HG03097 (cell line): ENCODE results near the gene OR4D6.
"Not testable (repeated sequence)": the region's sequence is repeated elsewhere in the genome, so short reads cannot be mapped to it uniquely, and the experiment has no call there.

Experiments used
- ATAC-seq: cut with Tn5 transposase; IDR thresholded peaks from one replicate; pipeline ENCODE4 v1.9.1; 2021; ENCODE audit not compliant: unreplicated experiment, low FRiP score

The OR4D6 gene

DNA sequence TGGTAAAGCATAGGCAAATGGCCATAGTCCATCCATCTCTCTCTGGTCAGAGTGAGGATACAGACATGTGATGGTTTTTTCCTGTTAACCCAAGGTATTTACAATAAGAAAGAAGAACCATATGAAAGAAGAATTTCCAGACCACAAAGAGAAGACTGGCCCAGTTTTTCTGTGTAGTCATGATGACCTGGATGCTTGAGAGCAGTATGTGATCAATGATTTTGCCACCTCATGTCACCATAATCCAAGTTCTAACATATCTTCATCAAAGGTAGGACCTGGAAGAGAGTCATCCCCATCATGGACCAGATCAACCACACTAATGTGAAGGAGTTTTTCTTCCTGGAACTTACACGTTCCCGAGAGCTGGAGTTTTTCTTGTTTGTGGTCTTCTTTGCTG lies at the start of gene OR4D6:
Gene OR4D6 (plus strand): TSS at position 301 of the 400 bp plus-strand sequence. CDS start 0 bp downstream, at position 301.
- ATAC-seq: no peak

DNA sequence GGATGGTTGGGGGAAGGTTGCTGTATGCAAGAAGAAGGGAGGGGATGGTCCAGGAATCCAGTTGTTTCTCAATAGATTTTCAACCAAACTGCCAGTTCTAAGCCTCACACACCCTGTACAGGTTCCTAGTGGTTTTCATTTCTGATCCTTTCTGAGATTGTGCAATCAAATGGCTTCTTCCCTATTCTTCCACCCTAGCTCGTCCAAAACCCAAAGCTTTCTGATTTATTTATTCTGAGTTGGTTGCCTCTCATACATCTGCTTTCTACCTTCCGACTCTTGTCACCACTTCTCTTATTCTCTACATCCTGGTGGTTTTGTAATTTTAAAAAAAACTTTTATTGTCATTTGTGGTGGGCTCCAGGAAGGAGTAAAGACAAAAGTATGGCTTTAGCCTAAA lies 43.1 kb upstream of the OR4D6 start:
- no peak for ATAC-seq

DNA sequence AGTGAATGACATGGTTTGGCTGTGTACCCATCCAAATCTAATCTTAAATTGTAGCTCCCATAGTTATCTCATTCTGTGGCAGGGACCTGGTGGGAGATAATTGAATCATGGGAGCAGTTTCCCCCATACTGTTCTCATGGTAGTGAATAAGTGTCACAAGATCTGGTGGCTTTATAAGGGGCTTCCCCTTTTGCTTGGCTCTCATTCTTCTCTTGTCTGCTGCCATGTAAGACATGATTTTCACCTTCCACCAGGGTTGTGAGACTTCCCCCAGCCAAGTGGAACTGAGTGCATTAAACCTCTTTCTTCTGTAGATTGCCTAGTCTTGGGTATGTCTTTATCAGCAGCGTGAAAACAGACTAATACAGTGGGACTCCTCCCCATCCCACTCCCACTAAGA lies 41.6 kb upstream of the OR4D6 start:
- no peak for ATAC-seq

DNA sequence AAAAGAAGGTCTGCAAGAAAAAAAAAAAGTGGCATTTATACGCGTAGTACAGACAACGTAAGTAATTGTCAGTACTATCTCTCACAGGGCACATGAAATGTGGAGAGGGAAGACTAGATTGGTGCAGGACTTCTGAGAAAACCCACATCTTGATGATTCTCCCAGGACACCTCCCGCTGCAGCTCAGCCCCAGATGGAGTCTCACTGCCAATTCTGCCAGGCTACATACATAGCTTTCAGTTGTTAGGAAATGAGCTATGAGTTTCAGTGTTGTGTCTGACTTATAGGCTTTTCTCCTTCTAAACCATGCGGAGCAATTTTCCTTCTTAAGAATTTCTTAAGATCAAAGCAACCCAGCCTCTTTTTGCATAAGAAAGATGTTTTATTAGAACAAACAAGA lies 40.1 kb upstream of the OR4D6 start:
- ATAC-seq: no peak

DNA sequence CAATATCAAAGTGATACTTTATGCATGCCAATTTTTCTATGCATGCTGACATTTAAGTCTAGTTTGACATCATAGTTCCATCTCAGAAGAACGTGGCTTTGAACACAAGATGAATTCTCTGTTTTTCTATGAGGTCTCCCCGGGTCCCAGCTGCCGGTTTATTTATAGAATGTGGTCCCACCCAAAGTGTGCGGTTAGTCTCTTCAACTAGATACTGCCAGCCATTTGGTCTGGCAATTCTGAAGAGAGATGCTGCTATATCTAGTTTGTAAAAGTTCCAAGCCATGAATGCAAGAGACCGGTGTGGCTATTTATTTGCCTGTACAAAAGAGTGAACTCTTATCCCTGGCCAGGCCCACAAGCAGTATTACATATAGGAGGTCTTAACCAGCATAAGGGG lies 39.7 kb upstream of the OR4D6 start:
- no peak for ATAC-seq

DNA sequence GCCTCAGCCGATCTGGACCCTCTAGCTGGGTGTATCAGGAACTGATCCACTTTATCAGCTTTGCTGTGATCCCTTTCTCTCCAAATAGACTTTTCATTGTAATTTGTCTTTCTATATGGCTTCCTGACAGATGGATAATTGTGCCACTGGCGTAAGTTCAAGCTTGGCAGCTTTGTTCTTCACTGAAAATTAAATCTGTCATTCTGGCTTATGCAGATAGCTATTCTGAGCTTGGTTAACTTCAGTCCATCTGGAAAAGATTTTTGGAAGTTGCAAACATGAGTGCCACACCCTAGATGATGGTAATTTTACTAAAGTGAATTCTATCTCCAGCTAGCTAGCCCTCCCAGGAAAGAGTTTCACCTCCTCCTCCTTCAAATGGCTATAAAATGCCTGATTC lies 38.6 kb upstream of the OR4D6 start:
- ATAC-seq: no peak

DNA sequence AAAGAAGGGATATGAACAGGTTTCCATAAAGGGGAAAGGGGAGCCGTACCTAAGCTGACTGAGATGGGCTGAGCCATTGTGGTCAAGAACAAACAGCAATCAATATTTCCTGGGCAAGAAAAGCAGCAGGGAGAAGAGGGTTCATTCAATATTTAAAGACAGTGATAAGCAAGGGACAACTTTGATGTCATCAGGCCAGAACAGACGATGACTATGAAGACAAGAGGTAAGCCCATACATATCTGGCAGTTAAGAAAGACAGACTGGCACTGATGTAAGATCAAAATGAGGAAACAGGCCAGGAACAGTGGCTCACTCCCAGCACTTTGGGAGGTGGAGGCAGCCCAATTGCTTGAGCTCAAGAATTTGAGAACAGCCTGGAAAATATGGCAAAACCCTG lies 32.9 kb upstream of the OR4D6 start:
- no peak for ATAC-seq

DNA sequence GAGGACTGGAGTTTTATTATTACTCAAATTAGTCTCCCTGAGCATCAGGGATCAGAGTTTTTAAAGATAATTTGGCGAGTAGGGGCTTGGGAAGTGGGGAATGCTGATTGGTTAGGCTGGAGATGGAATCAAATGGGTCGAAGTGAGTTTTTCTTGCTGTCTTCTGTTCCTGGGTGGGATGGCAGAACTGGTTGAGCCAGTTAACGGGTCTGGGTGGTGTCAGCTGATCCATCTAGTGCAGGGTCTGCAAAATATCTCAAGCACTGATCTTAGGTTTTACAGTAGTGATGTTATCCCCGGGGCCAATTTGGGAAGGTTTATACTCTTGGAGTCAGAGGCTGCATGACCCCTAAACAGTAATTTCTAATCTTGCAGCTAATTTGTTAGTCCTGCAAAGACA lies 31.6 kb upstream of the OR4D6 start:
- ATAC-seq: no peak

GRCh38 chr11:59426361-59427067 lies 30.2 kb upstream of the OR4D6 start, which contains the start of gene OR5A2:
Gene OR5A2 (minus strand): TSS chr11:59426413. CDS start chr11:59422953, 3,460 bp downstream.
- ATAC-seq: no peak

- no peak for ATAC-seq
Measured at GRCh38 chr11:59427068-59427382, 29.7 kb upstream of the OR4D6 start.

GRCh38 chr11:59429924-59430516 lies 26.7 kb upstream of the OR4D6 start:
- ATAC-seq: no peak

GRCh38 chr11:59436169-59436568 lies 20.6 kb upstream of the OR4D6 start, which contains the start of gene OR5A1:
Gene OR5A1 (plus strand): TSS chr11:59436469. CDS start chr11:59443169, 6,700 bp downstream.
- ATAC-seq: no peak

GRCh38 chr11:59437770-59438169 lies 19.0 kb upstream of the OR4D6 start:
- ATAC-seq: no peak

DNA sequence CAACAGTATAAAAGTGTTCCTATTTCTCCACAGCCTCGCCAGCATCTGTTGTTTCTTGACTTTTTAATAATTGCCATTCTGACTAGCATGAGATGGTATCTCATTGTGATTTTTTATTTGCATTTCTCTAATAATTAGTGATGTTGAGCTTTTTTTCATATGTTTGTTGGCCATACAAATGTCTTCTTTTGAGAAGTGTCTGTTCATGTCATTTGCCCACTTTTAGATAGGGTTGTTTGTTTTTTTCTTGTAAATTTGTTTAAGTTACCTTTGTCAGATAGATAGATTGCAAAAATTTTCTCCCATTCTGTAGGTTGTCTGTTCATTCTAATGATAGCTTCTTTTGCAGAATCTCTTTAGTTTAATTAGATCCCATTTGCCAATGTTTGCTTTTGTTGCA lies 11.1 kb upstream of the OR4D6 start:
- not testable (repeated sequence) for ATAC-seq

DNA sequence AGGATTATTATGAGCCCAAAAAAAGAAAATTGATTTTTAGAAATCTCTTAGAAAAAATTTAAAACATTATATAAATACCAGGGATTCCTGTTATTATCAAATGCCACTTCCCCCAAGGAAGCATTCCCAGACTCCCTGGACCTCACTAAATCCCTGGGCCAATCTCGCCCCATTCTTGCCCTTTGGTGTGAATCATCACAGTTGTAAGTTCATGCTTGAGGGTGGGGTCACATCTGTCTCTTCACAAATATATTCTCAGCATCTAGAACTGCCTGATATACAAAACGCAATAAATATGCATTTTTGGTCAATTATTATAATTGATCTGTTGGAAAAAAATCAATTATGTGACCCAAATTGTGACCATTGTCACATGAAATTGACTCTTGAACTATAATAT lies 8.3 kb upstream of the OR4D6 start:
- no peak for ATAC-seq

DNA sequence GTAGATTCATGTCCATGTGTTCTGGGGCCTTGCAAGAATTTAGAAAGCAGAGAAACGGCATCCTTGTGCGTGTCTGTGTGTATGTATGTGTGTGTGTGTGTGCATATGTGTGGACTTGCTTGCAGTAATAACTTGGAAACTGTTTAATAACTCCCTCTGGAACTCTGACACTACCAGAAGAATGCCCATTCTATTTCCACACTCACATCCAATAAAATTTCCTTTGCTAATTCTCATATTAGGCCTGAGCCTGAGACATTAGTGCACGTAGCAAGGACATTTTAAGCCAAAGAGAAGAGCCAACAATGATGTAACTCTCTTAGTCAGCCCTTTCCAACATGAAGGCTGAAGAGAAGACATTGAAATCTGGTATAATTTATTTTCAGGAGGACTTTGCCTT lies 3.2 kb downstream of the OR4D6 start:
- no peak for ATAC-seq

DNA sequence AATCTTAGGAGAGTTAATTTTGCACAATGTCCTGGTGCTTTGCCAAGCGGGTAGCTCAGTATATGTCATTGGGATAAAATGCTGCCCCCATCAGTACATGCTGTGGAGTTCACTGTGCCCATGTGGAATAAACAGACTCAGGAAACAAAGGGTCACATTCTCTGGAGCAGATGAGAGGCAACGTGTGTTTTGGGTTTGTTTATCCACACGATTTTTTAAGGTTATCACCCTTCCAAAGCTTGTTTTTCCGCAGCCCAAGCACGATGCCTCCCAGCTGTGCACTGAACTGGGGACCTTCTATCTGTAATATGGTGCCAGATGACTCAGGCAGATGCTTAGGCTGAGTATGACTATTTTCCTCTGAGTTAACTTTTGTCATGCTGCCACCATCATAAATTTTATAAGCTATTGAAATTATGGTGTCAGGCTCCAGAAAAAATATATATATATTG lies 6.5 kb downstream of the OR4D6 start:
- no peak for ATAC-seq

- ATAC-seq: no peak
Measured at GRCh38 chr11:59473015-59473414, 16.3 kb downstream of the OR4D6 start, which contains the start of gene OR4D10. Gene OR4D10 (plus strand): TSS chr11:59473315. CDS start chr11:59477430, 4,115 bp downstream.

DNA sequence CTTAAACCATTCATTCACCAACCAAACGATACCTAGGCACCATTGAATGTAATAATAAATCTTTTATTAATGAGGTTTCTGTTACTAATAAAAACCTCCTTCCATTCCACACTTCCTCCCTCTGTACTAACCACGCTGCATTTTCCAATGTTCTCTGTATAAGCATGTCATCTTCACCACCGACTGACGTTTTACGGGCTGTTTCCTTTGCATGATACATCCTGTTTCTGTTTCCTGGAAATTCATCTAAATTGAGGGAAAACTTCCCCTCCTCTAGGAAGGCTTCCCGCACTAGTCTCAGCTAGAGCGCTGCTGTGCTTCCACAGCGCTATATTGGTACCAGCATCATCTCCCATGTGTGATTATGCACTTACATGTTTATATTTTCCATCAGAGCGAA lies 18.4 kb downstream of the OR4D6 start:
- no peak for ATAC-seq

DNA sequence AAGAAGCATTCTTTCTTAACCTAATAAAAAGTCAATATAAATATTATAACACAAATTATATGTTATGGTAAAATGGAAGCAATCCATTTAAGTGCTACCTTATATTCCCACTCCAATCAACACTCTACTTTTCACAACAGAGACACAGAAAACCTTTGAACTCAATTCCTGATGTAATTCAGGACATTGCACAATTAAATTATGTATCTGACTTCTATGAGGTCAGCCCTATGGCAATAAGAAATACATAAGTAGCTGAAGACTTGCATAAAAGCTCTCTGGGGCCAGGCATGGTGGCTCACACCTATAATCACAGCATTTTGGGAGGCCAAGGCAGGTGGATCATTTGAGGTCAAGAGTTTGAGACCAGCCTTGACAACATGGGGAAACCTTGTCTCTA lies 23.1 kb downstream of the OR4D6 start:
- ATAC-seq: no peak

DNA sequence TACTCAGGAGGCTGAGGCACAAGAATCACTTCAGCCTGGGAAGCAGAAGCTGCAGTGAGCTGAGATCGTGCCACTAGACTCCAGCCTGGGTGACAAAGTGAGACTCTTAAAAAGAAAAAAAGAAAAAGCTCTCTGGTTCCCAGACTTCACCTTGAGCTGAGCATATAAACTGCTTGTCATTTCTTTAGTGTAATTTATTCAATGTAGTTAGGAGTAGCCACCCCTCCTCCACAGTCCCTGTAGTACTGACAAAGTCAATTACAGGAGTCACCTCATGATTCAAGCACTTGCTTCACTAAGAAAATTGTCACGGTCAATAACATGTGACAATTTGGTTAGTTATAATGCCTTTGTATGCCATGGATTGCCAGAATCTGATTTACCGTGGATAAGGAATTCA lies 23.6 kb downstream of the OR4D6 start:
- no peak for ATAC-seq

- ATAC-seq: no peak
Measured at GRCh38 chr11:59501931-59502330, 45.2 kb downstream of the OR4D6 start.
